BJ (cell line): ENCODE measurements around the gene A2ML1. TPM values are rescaled to one million over a fixed set of nuclear protein-coding genes. Genes with fewer than 3 reads are reported as not detected.

Experiments used
- CTCF ChIA-PET: fragments of 350-600 bp; formaldehyde crosslinking; extraction: SDS; loops from one replicate; lab custom pipeline; 2021; ENCODE audit warnings: antibody characterized with exemption, inconsistent platforms; lab: Yijun Ruan, JAX
- POLR2A ChIA-PET: fragments of 300-600 bp; sonication (Branson Sonifier 250); formaldehyde crosslinking; extraction: SDS; loops from one replicate; lab custom pipeline; 2021; ENCODE audit warnings: antibody characterized with exemption; lab: Charles Lee
- DNase-seq: peaks from one replicate; pipeline ENCODE4 v3.0.0-alpha.2; 2011; ENCODE audit warnings: low read depth
- H3K27me3 ChIP-seq: 2 replicates; pipeline ENCODE4 v1.6.0; 2011; ENCODE audit warnings: low read length; ENCODE audit not compliant: control insufficient read depth, insufficient read depth
- H3K36me3 ChIP-seq: 2 replicates; pipeline ENCODE4 v1.5.1; 2011; ENCODE audit warnings: low read length; ENCODE audit not compliant: control insufficient read depth, insufficient read depth
- H3K4me3 ChIP-seq: 2 replicates; pipeline ENCODE4 v1.5.1; 2011; ENCODE audit warnings: low read depth, mild to moderate bottlenecking, control low read depth, low read length
- CTCF ChIP-seq: IDR thresholded peaks from 2 replicates; pipeline ENCODE4 v1.5.1; 2011; ENCODE audit warnings: low read depth, mild to moderate bottlenecking, control low read depth, inconsistent platforms, low read length, moderate library complexity; ENCODE audit not compliant: insufficient read depth
- polyA plus RNA-seq: library from polyadenylated mRNA; depleted of rRNA; stranded (reverse); fragments of >200 nt; gene quantifications from 2 replicates; pipeline ENCODE4 v1.2.3, GENCODE V29; 2011

Gene A2ML1
- polyA plus RNA-seq, 1 experiment, result not detected

- TF ChIP-seq CTCF, result no peak
- Histone ChIP-seq H3K36me3 (no peaks in the 10 kb centered on the region), H3K4me3 (no peak overlapping the region), H3K27me3 (no peaks in the 10 kb centered on the region)
- DNase-seq, result no peak
- POLR2A ChIA-PET, result no interaction called here
- CTCF ChIA-PET, result interaction anchor here (1.8 kb wide), 1 partner anchor 13 kb away, joined by 6 read pairs; no protein-coding TSS in a partner anchor
These were observed 14.9 kb downstream of the A2ML1 start for GRCh38 chr12:8837291-8837690.

- Histone ChIP-seq H3K4me3 (no peak overlapping the region), H3K27me3 (no peaks in the 10 kb centered on the region), H3K36me3 (no peaks in the 10 kb centered on the region)
- no peak for TF ChIP-seq CTCF
- ChIA-PET POLR2A (interaction anchor here (0.5 kb wide), 1 partner anchor 171 kb away, joined by 4 read pairs; no protein-coding TSS in a partner anchor), CTCF (no interaction called here)
- no peak for DNase-seq
These were observed 17.9 kb downstream of the A2ML1 start for GRCh38 chr12:8840321-8840720.

GRCh38 chr12:8840938-8841633 lies 18.7 kb downstream of the A2ML1 start:
- no peaks in the 10 kb centered on the region for H3K27me3 ChIP-seq
- H3K36me3 ChIP-seq, result no peaks in the 10 kb centered on the region
- H3K4me3 ChIP-seq, result no peak overlapping the region
- TF ChIP-seq CTCF, result no peak
- no peak for DNase-seq
- ChIA-PET POLR2A (no interaction called here), CTCF (interaction anchor here (0.6 to 1.6 kb wide), 3 partner anchors 10 to 54 kb away, joined by 3 to 5 read pairs (median 3); no protein-coding TSS in a partner anchor)

- ChIA-PET CTCF (interaction anchor here (0.6 to 1.6 kb wide), 2 partner anchors 11 to 18 kb away, joined by 3 to 5 read pairs; no protein-coding TSS in a partner anchor), POLR2A (no interaction called here)
- no peaks in the 10 kb centered on the region for H3K36me3 ChIP-seq
- H3K27me3 ChIP-seq, result no peaks in the 10 kb centered on the region
- no peak for TF ChIP-seq CTCF
- no peak overlapping the region for H3K4me3 ChIP-seq
- no peak for DNase-seq
These were observed 19.4 kb downstream of the A2ML1 start for GRCh38 chr12:8841778-8842177.

GRCh38 chr12:8844665-8845064 lies 22.2 kb downstream of the A2ML1 start:
- H3K27me3 ChIP-seq, result no peaks in the 10 kb centered on the region
- H3K36me3 ChIP-seq, result no peaks in the 10 kb centered on the region
- no peak for TF ChIP-seq CTCF
- no peak overlapping the region for H3K4me3 ChIP-seq
- ChIA-PET POLR2A (no interaction called here), CTCF (interaction anchor here (1.1 kb wide), 1 partner anchor 46 kb away, joined by 3 read pairs; no protein-coding TSS in a partner anchor)
- DNase-seq, result no peak
